ENCODE results near the gene DENND11.
A peak's percentile ranks its signal among the peaks of the same experiment; 100 is the strongest.

Gene DENND11

DNA sequence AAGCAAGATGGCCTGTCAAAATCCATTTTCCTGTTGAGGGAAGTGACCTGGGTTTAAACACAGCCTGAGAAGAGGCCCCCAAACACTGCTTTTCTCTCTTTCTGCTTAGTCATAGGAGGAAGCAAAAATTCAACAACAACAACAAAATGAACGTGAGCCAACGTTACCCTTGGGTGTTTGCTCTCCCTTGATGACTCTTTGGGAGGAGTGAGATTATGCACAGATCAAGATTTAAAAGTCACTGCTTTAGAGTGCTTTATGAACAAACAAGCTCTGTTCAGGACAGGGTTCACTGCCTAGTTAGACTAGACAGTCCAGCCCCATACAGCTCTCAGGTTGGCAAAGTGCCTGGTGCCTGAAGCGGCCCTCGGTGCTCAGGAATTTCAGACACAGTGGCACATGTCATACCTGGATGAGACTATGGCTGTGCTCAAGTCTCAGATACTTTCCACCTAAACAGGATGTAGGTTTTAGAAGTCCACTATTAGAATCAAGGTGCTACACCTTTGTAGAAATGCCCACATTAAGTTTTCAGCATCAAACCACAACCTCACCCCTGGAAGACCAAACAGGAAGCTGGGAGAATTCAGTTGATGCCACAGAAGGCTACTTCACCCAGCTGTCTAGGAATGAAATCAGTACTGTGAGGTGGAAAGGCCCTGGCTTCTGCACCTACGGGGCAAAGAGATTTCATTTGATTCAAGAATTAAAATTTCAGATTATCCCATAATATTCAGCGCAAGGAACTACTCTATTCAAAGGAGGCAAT, 38.7 kb downstream of the DENND11 start:
- no peak overlapping the region for H3K4me2 ChIP-seq (ENCODE audit: low read length, poor library complexity, severe bottlenecking)
- no peak overlapping the region for H2AFZ ChIP-seq (ENCODE audit: low read depth, low read length)
- H3K9ac ChIP-seq (ENCODE audit: low read length), result no peak overlapping the region
- 97% methylated on average over 6 of the region's 6 CpGs for WGBS
- no peak overlapping the region for H3K14ac ChIP-seq (ENCODE audit: low read length in 2 of 2)
- no peak overlapping the region for H3K23ac ChIP-seq (ENCODE audit: low read length in 2 of 2)
- H3K9me3 ChIP-seq (ENCODE audit: control insufficient read depth, low read length), result no peaks in the 10 kb centered on the region
- H2BK5ac ChIP-seq (ENCODE audit: low read depth, low read length, poor library complexity, severe bottlenecking), result no peak overlapping the region
- H2AK5ac ChIP-seq (ENCODE audit: low read length, severe bottlenecking), result no peak overlapping the region
- H4K8ac ChIP-seq (ENCODE audit: low read length), result no peak overlapping the region
- H2BK120ac ChIP-seq (ENCODE audit: low read depth, low read length), result no peak overlapping the region
- H2BK12ac ChIP-seq (ENCODE audit: low read length in 2 of 2), result no peak overlapping the region
- no peak overlapping the region for H2BK15ac ChIP-seq (ENCODE audit: low read depth, poor library complexity, severe bottlenecking)
- no peak overlapping the region for H3K18ac ChIP-seq (ENCODE audit: low read depth in 1 of 2, low read length in 2 of 2)
- no peak for DNase-seq
- H3K27me3 ChIP-seq (ENCODE audit: control insufficient read depth in 1 of 2, insufficient read depth in 1 of 2, low read length in 2 of 2), result no peaks in the 10 kb centered on the region
- H3K36me3 ChIP-seq (ENCODE audit: control insufficient read depth in 1 of 2, insufficient read depth in 2 of 2, low read depth in 1 of 2, low read length in 2 of 2), result peaks cover 48 to 58% of the 10 kb centered on the region in 2 experiments
- H3K27ac ChIP-seq (ENCODE audit: low read length, poor library complexity, severe bottlenecking), result no peak overlapping the region
- no peak overlapping the region for H3K4ac ChIP-seq (ENCODE audit: low read depth in 1 of 2, low read length in 2 of 2)
- H4K91ac ChIP-seq (ENCODE audit: low read length), result no peak overlapping the region
- H3K4me1 ChIP-seq (ENCODE audit: control insufficient read depth, insufficient read depth, low read depth, low read length), result peaks cover 1% of the 10 kb centered on the region
- H3K4me3 ChIP-seq (ENCODE audit: insufficient read depth in 1 of 2, low read depth in 1 of 2, low read length in 2 of 2), result no peak overlapping the region
- peaks cover 2% of the 10 kb centered on the region for H3K79me1 ChIP-seq (replicated peaks; ENCODE audit: low read length, poor library complexity, severe bottlenecking)

DNA sequence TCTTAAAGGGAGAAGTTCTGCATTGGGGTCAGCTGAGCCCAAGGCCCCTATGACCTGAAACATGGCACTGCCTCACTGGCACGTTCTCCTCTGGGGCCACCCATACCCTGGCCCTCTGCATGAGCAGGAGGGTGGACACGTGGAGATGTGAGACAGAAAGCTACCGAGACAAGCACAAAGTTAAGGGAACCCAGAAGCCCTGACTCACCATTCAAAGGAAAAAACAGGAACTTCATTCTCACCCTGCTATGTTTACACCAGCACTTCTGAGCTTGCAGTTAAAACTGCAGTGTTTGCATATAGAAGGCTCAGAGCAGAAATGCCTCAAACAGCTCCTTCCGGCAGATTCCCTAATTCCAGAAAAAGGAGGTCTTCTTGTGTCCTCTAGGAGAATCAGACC, 41.7 kb downstream of the DENND11 start:
- peaks cover 5% of the 10 kb centered on the region for H3K79me1 ChIP-seq (replicated peaks; ENCODE audit: low read length, poor library complexity, severe bottlenecking)
- no peak overlapping the region for H2BK5ac ChIP-seq (ENCODE audit: low read depth, low read length, poor library complexity, severe bottlenecking)
- no peak overlapping the region for H3K4me2 ChIP-seq (ENCODE audit: low read length, poor library complexity, severe bottlenecking)
- peak overlapping the region; percentile 0 for H4K8ac ChIP-seq (ENCODE audit: low read length)
- no peak overlapping the region for H2BK15ac ChIP-seq (ENCODE audit: low read depth, poor library complexity, severe bottlenecking)
- H2BK120ac ChIP-seq (ENCODE audit: low read depth, low read length), result no peak overlapping the region
- no peak overlapping the region for H3K23ac ChIP-seq (ENCODE audit: low read length in 2 of 2)
- H3K18ac ChIP-seq (ENCODE audit: low read depth in 1 of 2, low read length in 2 of 2), result no peak overlapping the region
- H2BK12ac ChIP-seq (ENCODE audit: low read length in 2 of 2), result no peak overlapping the region
- H3K4me3 ChIP-seq (ENCODE audit: insufficient read depth in 1 of 2, low read depth in 1 of 2, low read length in 2 of 2), result no peak overlapping the region
- H2AFZ ChIP-seq (ENCODE audit: low read depth, low read length), result no peak overlapping the region
- 60% methylated on average over 4 of the region's 4 CpGs for WGBS
- peaks cover 38 to 66% of the 10 kb centered on the region in 2 experiments for H3K36me3 ChIP-seq (ENCODE audit: control insufficient read depth in 1 of 2, insufficient read depth in 2 of 2, low read depth in 1 of 2, low read length in 2 of 2)
- no peak overlapping the region for H3K9ac ChIP-seq (ENCODE audit: low read length)
- no peak overlapping the region for H4K91ac ChIP-seq (ENCODE audit: low read length)
- no peak overlapping the region for H2AK5ac ChIP-seq (ENCODE audit: low read length, severe bottlenecking)
- no peak overlapping the region for H3K4ac ChIP-seq (ENCODE audit: low read depth in 1 of 2, low read length in 2 of 2)
- H3K27ac ChIP-seq (ENCODE audit: low read length, poor library complexity, severe bottlenecking), result no peak overlapping the region
- H3K4me1 ChIP-seq (ENCODE audit: control insufficient read depth, insufficient read depth, low read depth, low read length), result peaks cover 1% of the 10 kb centered on the region
- H3K27me3 ChIP-seq (ENCODE audit: control insufficient read depth in 1 of 2, insufficient read depth in 1 of 2, low read length in 2 of 2), result no peaks in the 10 kb centered on the region
- no peak overlapping the region for H3K14ac ChIP-seq (ENCODE audit: low read length in 2 of 2)
- DNase-seq, result peak; percentile 74
- H3K9me3 ChIP-seq (ENCODE audit: control insufficient read depth, low read length), result no peaks in the 10 kb centered on the region

DNA sequence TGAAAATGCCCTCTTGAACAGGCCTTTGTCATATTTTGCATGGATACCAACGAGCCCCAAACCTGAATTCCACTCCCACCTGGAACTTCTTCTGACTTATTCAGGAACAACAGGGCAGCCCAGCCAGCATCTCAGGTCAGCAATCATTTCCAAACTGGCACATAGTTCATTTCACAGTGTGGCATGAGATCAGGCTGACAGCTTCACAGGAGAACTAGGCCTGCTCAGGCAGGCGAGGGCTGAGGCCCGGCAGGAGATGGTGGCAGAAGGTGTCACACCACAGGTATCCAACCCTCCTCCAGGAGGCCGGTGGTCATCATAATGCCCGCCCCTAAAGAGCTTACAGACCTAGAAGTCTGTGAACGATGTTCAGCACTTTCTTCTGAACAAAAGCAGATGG, 42.5 kb downstream of the DENND11 start:
- Histone ChIP-seq H3K4me2 (ENCODE audit: low read length, poor library complexity, severe bottlenecking) (no peak overlapping the region), H2AK5ac (ENCODE audit: low read length, severe bottlenecking) (no peak overlapping the region), H4K8ac (ENCODE audit: low read length) (no peak overlapping the region), H3K9me3 (ENCODE audit: control insufficient read depth, low read length) (no peaks in the 10 kb centered on the region), H3K36me3 (ENCODE audit: control insufficient read depth in 1 of 2, insufficient read depth in 2 of 2, low read depth in 1 of 2, low read length in 2 of 2) (peaks cover 30 to 59% of the 10 kb centered on the region in 2 experiments), H3K27ac (ENCODE audit: low read length, poor library complexity, severe bottlenecking) (no peak overlapping the region), H4K91ac (ENCODE audit: low read length) (no peak overlapping the region), H2BK5ac (ENCODE audit: low read depth, low read length, poor library complexity, severe bottlenecking) (no peak overlapping the region), H3K4me3 (ENCODE audit: insufficient read depth in 1 of 2, low read depth in 1 of 2, low read length in 2 of 2) (no peak overlapping the region), H3K9ac (ENCODE audit: low read length) (no peak overlapping the region), H2BK12ac (ENCODE audit: low read length in 2 of 2) (peak overlapping the region in 1 of 2 experiments; percentile 57), H3K27me3 (ENCODE audit: control insufficient read depth in 1 of 2, insufficient read depth in 1 of 2, low read length in 2 of 2) (no peaks in the 10 kb centered on the region), H3K79me1 (replicated peaks; ENCODE audit: low read length, poor library complexity, severe bottlenecking) (peaks cover 6% of the 10 kb centered on the region), H3K4ac (ENCODE audit: low read depth in 1 of 2, low read length in 2 of 2) (no peak overlapping the region), H2AFZ (ENCODE audit: low read depth, low read length) (no peak overlapping the region), H3K14ac (ENCODE audit: low read length in 2 of 2) (peak overlapping the region in 1 of 2 experiments; percentile 51), H3K18ac (ENCODE audit: low read depth in 1 of 2, low read length in 2 of 2) (no peak overlapping the region), H3K4me1 (ENCODE audit: control insufficient read depth, insufficient read depth, low read depth, low read length) (peaks cover 1% of the 10 kb centered on the region), H2BK120ac (ENCODE audit: low read depth, low read length) (no peak overlapping the region), H3K23ac (ENCODE audit: low read length in 2 of 2) (no peak overlapping the region), H2BK15ac (ENCODE audit: low read depth, poor library complexity, severe bottlenecking) (no peak overlapping the region)
- WGBS, result 86% methylated on average over 6 of the region's 6 CpGs
- no peak for DNase-seq

DNA sequence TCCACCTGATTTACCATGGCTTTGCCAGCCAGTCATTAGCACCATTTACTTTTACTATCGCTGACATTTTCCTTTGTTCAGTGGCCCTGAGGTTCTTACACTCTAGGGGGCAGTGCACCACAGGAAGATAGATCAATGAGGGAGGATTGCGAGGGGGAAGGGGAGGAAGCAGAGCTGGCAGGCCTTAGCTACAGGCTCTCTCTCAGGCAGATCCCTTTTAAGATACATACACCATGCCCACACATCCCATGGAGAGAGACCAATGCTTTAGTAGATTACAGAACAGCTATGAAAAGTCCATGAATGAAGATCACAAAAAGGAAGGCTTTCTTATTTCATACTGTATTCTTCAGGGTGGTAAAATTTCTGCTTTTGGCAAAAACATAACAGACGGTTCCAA, 47.4 kb downstream of the DENND11 start:
- H2AK5ac ChIP-seq (ENCODE audit: low read length, severe bottlenecking), result no peak overlapping the region
- H3K18ac ChIP-seq (ENCODE audit: low read depth in 1 of 2, low read length in 2 of 2), result no peak overlapping the region
- peak; percentile 78 for DNase-seq

More for the DNA sequence above, 47.4 kb downstream of the DENND11 start:
- H3K27ac ChIP-seq (ENCODE audit: low read length, poor library complexity, severe bottlenecking), result no peak overlapping the region
- H2AFZ ChIP-seq (ENCODE audit: low read depth, low read length), result no peak overlapping the region
- no peak overlapping the region for H3K4me2 ChIP-seq (ENCODE audit: low read length, poor library complexity, severe bottlenecking)
- H3K23ac ChIP-seq (ENCODE audit: low read length in 2 of 2), result no peak overlapping the region
- H3K79me1 ChIP-seq (replicated peaks; ENCODE audit: low read length, poor library complexity, severe bottlenecking), result peaks cover 13% of the 10 kb centered on the region
- H4K91ac ChIP-seq (ENCODE audit: low read length), result no peak overlapping the region
- no peak overlapping the region for H3K4ac ChIP-seq (ENCODE audit: low read depth in 1 of 2, low read length in 2 of 2)
- WGBS, result no CpG with 5 or more reads among the region's 3 CpGs
- no peaks in the 10 kb centered on the region for H3K27me3 ChIP-seq (ENCODE audit: control insufficient read depth in 1 of 2, insufficient read depth in 1 of 2, low read length in 2 of 2)
- no peak overlapping the region for H2BK12ac ChIP-seq (ENCODE audit: low read length in 2 of 2)
- no peak overlapping the region for H3K4me3 ChIP-seq (ENCODE audit: insufficient read depth in 1 of 2, low read depth in 1 of 2, low read length in 2 of 2)
- no peak overlapping the region for H4K8ac ChIP-seq (ENCODE audit: low read length)
- H3K9me3 ChIP-seq (ENCODE audit: control insufficient read depth, low read length), result no peaks in the 10 kb centered on the region
- H3K4me1 ChIP-seq (ENCODE audit: control insufficient read depth, insufficient read depth, low read depth, low read length), result no peaks in the 10 kb centered on the region
- H2BK5ac ChIP-seq (ENCODE audit: low read depth, low read length, poor library complexity, severe bottlenecking), result no peak overlapping the region
- no peak overlapping the region for H2BK120ac ChIP-seq (ENCODE audit: low read depth, low read length)
- H3K14ac ChIP-seq (ENCODE audit: low read length in 2 of 2), result no peak overlapping the region
- H2BK15ac ChIP-seq (ENCODE audit: low read depth, poor library complexity, severe bottlenecking), result no peak overlapping the region
- no peak overlapping the region for H3K9ac ChIP-seq (ENCODE audit: low read length)
- H3K36me3 ChIP-seq (ENCODE audit: control insufficient read depth in 1 of 2, insufficient read depth in 2 of 2, low read depth in 1 of 2, low read length in 2 of 2), result peaks cover 15 to 50% of the 10 kb centered on the region in 2 experiments

Data from mesenchymal stem cell (in vitro differentiated cells and primary cell).